ENCODE data around the gene MAPK14.
"Not testable (repeated sequence)": the region's sequence is repeated elsewhere in the genome, so short reads cannot be mapped to it uniquely, and the experiment has no call there.

MAPK14 gene

GRCh38 chr6:36027501-36028087 lies at the start of gene MAPK14:
Gene MAPK14, plus strand, starts transcription at chr6:36027808. Its CDS starts 350 bp downstream, at chr6:36028158.
- DNase-seq (ENCODE audit: low spot score), result peak; percentile 99

- DNase-seq (ENCODE audit: low spot score), result not testable (repeated sequence)
Observed at GRCh38 chr6:35980126-35980525, 47.5 kb upstream of the MAPK14 start.

GRCh38 chr6:35980991-35981645 lies 46.5 kb upstream of the MAPK14 start:
- no peak for DNase-seq (ENCODE audit: low spot score)

GRCh38 chr6:35984701-35985100 lies 42.9 kb upstream of the MAPK14 start:
- no peak for DNase-seq (ENCODE audit: low spot score)

- not testable (repeated sequence) for DNase-seq (ENCODE audit: low spot score)
Observed at GRCh38 chr6:35988047-35988446, 39.6 kb upstream of the MAPK14 start.

- no peak for DNase-seq (ENCODE audit: low spot score)
Observed at GRCh38 chr6:35993150-35993549, 34.5 kb upstream of the MAPK14 start.

GRCh38 chr6:36000451-36000850 lies 27.2 kb upstream of the MAPK14 start:
- no peak for DNase-seq (ENCODE audit: low spot score)

- DNase-seq (ENCODE audit: low spot score), result no peak
Observed at GRCh38 chr6:36015666-36016065, 11.9 kb upstream of the MAPK14 start.

- no peak for DNase-seq (ENCODE audit: low spot score)
Observed at GRCh38 chr6:36018339-36018738, 9.3 kb upstream of the MAPK14 start.

GRCh38 chr6:36019167-36019566 lies 8.4 kb upstream of the MAPK14 start:
- no peak for DNase-seq (ENCODE audit: low spot score)

GRCh38 chr6:36020154-36020553 lies 7.5 kb upstream of the MAPK14 start:
- no peak for DNase-seq (ENCODE audit: low spot score)

GRCh38 chr6:36023996-36024795 lies 3.4 kb upstream of the MAPK14 start, which contains the start of gene SLC26A8:
Gene SLC26A8, minus strand, starts transcription at chr6:36024641. Its CDS starts 4,934 bp downstream, at chr6:36019707.
- no peak for DNase-seq (ENCODE audit: low spot score)

GRCh38 chr6:36025260-36025931 lies 2.2 kb upstream of the MAPK14 start:
- no peak for DNase-seq (ENCODE audit: low spot score)

- DNase-seq (ENCODE audit: low spot score), result no peak
Observed at GRCh38 chr6:36025932-36026327, 1.7 kb upstream of the MAPK14 start.

GRCh38 chr6:36028088-36028876 lies 674 bp downstream of the MAPK14 start:
- peak; percentile 30 for DNase-seq (ENCODE audit: low spot score)

- DNase-seq (ENCODE audit: low spot score), result peak; percentile 79
Observed at GRCh38 chr6:36028877-36029324, 1.3 kb downstream of the MAPK14 start.

- no peak for DNase-seq (ENCODE audit: low spot score)
Observed at GRCh38 chr6:36029464-36029863, 1.9 kb downstream of the MAPK14 start.

- no peak for DNase-seq (ENCODE audit: low spot score)
Observed at GRCh38 chr6:36032261-36032660, 4.7 kb downstream of the MAPK14 start.

- not testable (repeated sequence) for DNase-seq (ENCODE audit: low spot score)
Observed at GRCh38 chr6:36033144-36033543, 5.5 kb downstream of the MAPK14 start.

GRCh38 chr6:36033935-36034334 lies 6.3 kb downstream of the MAPK14 start:
- no peak for DNase-seq (ENCODE audit: low spot score)

GRCh38 chr6:36034441-36034840 lies 6.8 kb downstream of the MAPK14 start:
- DNase-seq (ENCODE audit: low spot score), result no peak
